ENCODE results near the gene GCM1.

Gene GCM1

GRCh38 chr6:53144802-53145201 lies 3.8 kb downstream of the GCM1 start:
- DNase-seq, result no peak
- no peak for TF ChIP-seq CTCF (IDR thresholded peaks at IDR 0.05; ENCODE audit: low read depth, low read length, missing control alignments)
- Histone ChIP-seq H3K27me3 (replicated peaks) (no peaks in the 10 kb centered on the region), H3K27ac (no peak overlapping the region), H3K4me3 (ENCODE audit: low read depth, low read length) (no peak overlapping the region), H3K36me3 (replicated peaks) (no peaks in the 10 kb centered on the region)
- in situ Hi-C loops (cut with HindIII; ENCODE audit: low pct_ligation_motif_present, low sequenced_read_pairs), result no loop called here

GRCh38 chr6:53143710-53144109 lies 4.9 kb downstream of the GCM1 start:
- Histone ChIP-seq H3K27me3 (replicated peaks) (no peaks in the 10 kb centered on the region), H3K36me3 (replicated peaks) (no peaks in the 10 kb centered on the region), H3K27ac (no peak overlapping the region), H3K4me3 (ENCODE audit: low read depth, low read length) (no peak overlapping the region)
- no peak for TF ChIP-seq CTCF (IDR thresholded peaks at IDR 0.05; ENCODE audit: low read depth, low read length, missing control alignments)
- in situ Hi-C loops (cut with HindIII; ENCODE audit: low pct_ligation_motif_present, low sequenced_read_pairs), result no loop called here
- no peak for DNase-seq

- in situ Hi-C loops (cut with HindIII; ENCODE audit: low pct_ligation_motif_present, low sequenced_read_pairs), result no loop called here
Observed at GRCh38 chr6:53142810-53143209, 5.8 kb downstream of the GCM1 start.

GRCh38 chr6:53139841-53140413 lies 8.7 kb downstream of the GCM1 start:
- H3K27me3 ChIP-seq (replicated peaks), result no peaks in the 10 kb centered on the region
- no peak overlapping the region for H3K27ac ChIP-seq
- no peaks in the 10 kb centered on the region for H3K36me3 ChIP-seq (replicated peaks)
- no peak for DNase-seq
- H3K4me3 ChIP-seq (ENCODE audit: low read depth, low read length), result no peak overlapping the region
- TF ChIP-seq CTCF (IDR thresholded peaks at IDR 0.05; ENCODE audit: low read depth, low read length, missing control alignments), result no peak
- in situ Hi-C loops (cut with HindIII; ENCODE audit: low pct_ligation_motif_present, low sequenced_read_pairs), result no loop called here

More at GRCh38 chr6:53142810-53143209, 5.8 kb downstream of the GCM1 start:
- DNase-seq, result no peak
- Histone ChIP-seq H3K4me3 (ENCODE audit: low read depth, low read length) (no peak overlapping the region), H3K27ac (no peak overlapping the region), H3K36me3 (replicated peaks) (no peaks in the 10 kb centered on the region), H3K27me3 (replicated peaks) (no peaks in the 10 kb centered on the region)
- no peak for TF ChIP-seq CTCF (IDR thresholded peaks at IDR 0.05; ENCODE audit: low read depth, low read length, missing control alignments)

- no peak for DNase-seq
- H3K27me3 ChIP-seq (replicated peaks), result no peaks in the 10 kb centered on the region
- no peak overlapping the region for H3K4me3 ChIP-seq (ENCODE audit: low read depth, low read length)
- H3K36me3 ChIP-seq (replicated peaks), result no peaks in the 10 kb centered on the region
- no peak for TF ChIP-seq CTCF (IDR thresholded peaks at IDR 0.05; ENCODE audit: low read depth, low read length, missing control alignments)
- H3K27ac ChIP-seq, result no peak overlapping the region
- in situ Hi-C loops (cut with HindIII; ENCODE audit: low pct_ligation_motif_present, low sequenced_read_pairs), result no loop called here
Observed at GRCh38 chr6:53136000-53136609, 12.5 kb downstream of the GCM1 start.

Measured in brain microvascular endothelial cell (primary cell).